GM21423 (cell line): ENCODE measurements around the gene NBEAL2.
"Not testable (repeated sequence)": the region's sequence is repeated elsewhere in the genome, so short reads cannot be mapped to it uniquely, and the experiment has no call there.

Experiments
- ATAC-seq: cut with Tn5 transposase; IDR thresholded peaks from one replicate; pipeline ENCODE4 v1.9.1; 2021; ENCODE audit warnings: mild to moderate bottlenecking, moderate library complexity; ENCODE audit not compliant: unreplicated experiment

NBEAL2 gene

GRCh38 chr3:47034868-47035489, 55.5 kb downstream of the NBEAL2 start:
- ATAC-seq: no peak

DNA sequence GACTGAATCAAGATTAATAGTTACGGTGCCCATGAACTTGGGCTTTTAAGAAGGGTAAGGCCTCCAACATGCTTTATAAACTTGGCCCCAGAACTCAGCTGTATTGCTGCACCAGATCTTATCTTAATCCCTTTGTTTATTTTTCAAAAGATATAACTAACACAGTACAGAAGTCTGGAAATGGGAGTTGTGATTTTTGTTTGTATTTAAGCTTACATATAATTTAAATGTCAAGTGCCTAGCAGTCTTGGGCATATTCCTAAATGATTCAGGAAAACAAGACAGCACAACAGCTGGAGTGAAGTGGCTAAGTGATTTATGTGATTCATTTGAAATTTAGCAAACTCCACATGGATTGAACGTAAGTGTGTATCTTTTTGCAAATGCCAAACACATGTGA, 56.2 kb downstream of the NBEAL2 start:
- ATAC-seq: no peak

DNA sequence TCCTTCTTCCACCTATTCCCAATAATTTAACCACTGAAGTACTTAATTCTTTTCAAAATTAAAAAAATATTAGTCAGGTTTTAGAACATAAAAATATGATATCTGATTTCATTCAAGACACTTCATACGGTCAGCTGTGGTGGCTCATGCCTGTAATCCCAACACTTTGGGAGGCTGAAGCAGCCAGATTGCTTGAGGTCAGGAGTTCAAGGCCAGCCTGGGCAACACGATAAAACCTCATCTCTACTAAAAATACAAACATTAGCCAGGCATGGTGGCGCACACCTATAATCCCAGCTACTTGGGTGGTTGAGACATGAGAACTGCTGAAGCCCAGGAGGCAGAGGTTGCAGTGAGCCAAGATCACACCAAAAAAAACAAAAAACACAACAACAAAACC, 56.7 kb downstream of the NBEAL2 start:
- ATAC-seq: no peak

- ATAC-seq: not testable (repeated sequence)
Observed at GRCh38 chr3:47037302-47037701, 57.8 kb downstream of the NBEAL2 start.

DNA sequence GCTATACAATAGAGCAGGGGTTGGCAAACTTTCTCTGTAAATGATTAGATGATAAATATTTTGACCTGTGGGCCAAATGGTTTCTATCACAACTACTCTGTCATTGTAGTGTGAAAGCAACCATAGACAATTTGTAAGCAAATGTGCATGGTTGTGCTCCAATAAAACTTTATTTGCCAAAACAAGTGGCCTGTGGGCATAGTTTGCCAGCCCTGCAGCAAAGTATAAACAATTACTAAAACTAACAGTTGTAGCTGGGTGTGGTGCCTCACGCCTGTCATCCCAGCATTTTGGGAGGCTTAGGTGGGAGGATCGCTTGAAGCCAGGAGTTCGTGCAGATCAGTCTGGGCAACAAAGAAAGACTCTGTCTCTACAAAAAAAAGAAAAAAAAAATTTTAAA, 61.6 kb downstream of the NBEAL2 start:
- no peak for ATAC-seq

GRCh38 chr3:47042231-47042791, 62.8 kb downstream of the NBEAL2 start:
- ATAC-seq: no peak

DNA sequence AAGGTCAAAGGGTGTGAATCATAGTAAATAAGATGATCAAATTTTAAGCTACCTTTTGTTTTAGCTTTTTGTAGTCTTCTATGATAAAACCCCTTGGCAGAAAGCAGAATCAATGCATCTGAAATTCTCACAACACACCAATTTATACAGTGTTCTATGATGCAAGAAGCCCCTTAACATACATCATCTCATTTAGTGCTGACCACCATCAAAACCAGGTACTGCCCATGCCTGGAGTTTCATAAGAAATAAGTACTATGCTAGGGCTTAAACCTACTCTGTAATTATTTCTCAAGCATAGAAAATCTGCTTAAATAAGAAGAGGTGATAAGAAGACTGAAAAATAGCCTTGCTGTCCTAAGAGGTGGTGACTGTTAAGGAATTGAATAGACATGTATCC, 67.6 kb downstream of the NBEAL2 start:
- no peak for ATAC-seq

DNA sequence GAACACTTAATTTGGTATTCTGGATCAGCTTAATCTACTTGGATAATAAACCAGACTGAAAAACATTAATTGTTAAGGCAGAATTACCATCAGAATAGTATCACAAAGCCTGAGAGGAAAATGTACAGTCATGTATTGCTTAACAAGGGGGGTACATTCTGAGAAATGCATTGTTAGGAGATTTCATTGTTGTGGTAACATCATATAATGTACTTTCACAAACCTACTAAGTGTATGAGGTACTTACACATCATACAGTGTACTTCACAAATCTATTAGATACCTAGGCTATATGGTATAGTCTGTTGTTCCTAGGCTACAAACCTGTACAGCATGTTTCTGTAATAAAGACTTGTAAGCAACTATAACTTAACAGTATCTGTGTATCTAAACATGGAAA, 68.2 kb downstream of the NBEAL2 start:
- no peak for ATAC-seq

DNA sequence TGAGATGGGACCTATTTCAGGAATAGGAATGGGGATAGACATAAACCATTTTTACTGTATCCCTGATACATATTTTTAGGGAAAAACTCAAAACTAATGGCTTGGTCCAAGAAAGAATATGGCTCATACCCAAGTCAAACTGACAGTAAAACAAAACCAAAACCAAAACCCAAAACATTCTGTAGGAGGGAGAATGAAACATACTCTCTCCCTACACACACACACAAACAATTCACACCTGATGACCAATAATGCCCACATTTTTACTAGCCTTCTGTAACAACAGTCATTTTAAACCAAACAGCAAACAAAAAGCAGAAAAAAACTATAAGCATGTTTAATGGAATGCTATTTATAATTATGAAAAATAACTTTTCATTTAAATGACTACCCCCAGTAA, 74.9 kb downstream of the NBEAL2 start:
- no peak for ATAC-seq

- ATAC-seq: no peak
Observed at GRCh38 chr3:47056705-47057104, 77.2 kb downstream of the NBEAL2 start.

- no peak for ATAC-seq
Observed at GRCh38 chr3:47057212-47057671, 77.8 kb downstream of the NBEAL2 start.
